ENCODE measurements around the gene KIAA1755.
A peak's percentile ranks its signal among the peaks of the same experiment; 100 is the strongest.

Gene KIAA1755, protein sequence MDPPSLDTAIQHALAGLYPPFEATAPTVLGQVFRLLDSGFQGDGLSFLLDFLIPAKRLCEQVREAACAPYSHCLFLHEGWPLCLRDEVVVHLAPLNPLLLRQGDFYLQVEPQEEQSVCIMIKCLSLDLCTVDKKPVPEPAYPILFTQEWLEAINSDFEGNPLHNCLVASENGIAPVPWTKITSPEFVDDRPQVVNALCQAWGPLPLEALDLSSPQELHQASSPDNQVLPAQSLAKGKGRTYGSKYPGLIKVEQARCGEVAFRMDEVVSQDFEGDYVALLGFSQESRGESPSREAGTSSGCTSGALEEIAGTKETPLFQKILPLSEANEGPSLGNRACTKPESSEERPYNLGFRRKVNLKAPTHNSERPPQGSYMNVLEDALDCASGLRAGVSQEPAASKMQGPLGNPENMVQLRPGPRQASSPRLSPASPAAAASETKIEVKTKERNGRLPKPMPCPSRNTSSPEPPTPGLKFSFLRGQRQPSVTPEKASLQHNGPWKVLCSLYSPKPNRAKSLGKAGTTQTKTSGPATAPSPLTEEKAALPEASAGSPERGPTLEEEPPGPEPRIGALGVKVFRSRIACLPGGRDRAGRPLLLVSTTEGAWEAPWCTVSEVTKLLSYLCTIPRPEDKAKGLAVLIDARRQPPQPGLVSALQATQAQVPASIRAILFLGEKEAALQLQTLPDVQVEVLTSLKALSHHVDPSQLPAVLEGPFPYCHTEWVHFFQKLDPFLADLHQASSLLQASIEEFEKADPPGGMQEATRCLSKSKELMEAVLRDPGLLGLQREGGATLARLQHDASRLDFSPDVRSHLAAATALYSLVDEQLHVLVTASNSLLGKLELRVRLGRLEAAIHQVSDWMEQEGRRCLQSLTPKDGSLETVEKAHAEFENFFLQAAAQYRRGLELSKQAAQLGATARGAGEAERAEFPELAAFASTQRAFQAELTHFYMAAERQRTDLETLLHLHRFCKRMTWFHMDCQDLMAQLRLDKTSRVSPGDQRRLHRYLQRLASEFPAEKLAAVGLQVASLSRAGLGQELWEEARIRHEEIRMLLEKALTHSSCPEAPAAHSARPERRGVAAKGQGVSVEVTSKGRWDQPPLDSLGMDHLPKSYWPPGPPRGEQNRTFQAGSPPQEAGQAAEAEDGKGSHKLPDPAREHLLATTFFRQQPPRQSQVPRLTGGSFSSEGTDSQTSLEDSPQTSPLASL

DNA sequence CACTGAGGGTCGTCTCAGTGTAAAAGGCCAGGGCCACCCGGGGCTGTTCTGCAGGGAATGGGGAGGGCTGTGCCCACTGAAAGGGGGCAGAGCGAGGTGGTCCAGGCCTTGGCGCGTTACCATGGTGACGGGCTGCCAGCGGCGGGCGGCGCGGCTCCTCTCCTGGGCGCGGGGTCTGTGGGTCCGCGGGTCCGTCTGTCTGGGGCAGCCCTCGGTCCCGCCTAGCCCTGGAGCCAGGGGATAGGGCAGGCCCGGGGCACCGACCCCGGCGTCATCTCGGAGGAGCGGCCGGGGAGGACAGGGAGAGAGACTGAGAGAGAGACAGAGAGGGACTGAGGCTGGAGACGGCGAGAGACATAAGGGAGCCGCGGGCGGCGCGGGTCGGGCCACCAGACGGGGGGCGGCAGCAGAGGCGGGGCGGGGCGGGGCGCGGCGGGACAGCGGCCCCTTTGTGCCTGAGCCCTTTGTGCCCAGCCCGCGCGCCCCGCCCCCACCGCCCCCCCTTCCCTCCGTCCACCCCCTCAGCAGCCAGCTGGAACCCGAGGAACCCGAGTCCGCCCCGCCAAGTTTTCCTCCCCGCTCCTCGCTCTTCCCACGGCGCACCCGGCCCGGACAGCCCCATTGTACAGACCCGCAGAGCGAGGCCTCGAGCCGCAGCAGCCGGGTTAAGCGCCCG is at the start of gene KIAA1755:
Gene KIAA1755, minus strand, starts transcription at position 358 of the 676 bp plus-strand sequence. Its CDS starts 235 bp downstream, at position 123.
- no peak for DNase-seq

DNA sequence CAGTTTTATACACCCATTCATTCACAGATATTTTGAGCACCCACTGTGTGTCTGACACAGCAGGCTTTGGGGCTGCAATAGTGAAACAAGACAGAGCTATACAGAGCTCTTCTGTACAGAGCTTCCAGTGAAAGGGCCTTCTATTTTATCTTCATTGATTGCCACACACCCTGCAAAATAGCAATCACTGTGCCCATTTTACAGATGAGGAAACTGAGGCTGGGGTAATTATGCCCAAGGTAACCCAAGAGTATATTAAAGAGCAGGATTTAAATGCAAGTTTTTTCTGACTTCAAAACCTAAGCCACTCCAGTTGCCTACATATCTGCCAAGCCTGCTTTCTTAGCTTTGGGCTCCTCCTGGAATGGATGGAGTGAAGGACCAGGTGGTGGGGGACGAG is 47.9 kb upstream of the KIAA1755 start:
- DNase-seq: no peak

DNA sequence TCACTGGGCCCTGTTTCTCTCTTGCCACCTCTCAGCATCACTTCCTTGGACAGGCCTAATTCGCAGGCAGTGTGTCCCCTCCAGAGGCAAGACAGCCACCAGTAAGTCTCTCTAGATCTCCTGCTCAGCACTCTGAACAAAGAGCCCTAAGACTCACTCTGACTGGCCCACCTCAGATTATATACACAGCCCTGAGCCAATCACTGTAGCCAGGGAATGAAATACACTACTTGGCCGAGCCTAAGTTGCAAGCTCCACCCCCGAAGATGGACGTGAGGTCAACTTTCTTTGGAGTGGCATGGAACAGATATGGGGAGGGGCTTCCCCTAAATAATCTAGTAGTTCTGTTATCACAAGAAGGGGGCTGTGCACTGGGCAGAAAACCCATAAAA is 47.5 kb upstream of the KIAA1755 start:
- no peak for DNase-seq

DNA sequence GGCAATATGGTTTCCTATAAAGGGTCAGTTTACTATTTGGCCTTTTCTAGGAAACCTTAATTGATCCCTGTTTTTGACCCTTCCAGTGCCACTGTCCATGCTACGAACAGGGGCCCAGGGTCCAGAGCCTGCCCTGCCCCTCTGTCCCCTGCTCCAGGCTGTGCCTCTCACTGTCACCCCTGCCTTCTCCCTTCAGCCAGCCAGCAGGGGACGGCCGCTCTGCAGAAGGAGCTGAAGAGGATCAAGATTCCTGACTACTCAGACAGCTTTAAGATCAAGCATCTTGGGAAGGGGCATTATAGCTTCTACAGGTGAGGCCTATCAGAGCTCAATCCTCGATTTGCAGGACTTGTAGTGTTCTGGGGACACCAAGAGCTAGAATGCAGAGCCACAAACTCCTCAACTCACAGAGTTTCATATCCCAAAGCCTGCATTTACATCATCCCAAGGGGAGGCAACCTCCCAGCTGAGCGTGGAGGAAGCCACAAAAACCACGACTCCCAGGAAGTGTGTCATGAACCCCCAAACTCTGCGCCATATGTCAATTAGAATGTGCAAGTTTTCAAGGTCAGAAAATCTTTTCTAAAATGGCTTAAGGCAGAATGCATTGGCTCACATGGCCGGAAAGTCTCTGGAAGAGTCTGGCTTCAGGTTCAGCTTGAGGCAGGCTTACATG is 47.0 kb upstream of the KIAA1755 start:
- no peak for DNase-seq

DNA sequence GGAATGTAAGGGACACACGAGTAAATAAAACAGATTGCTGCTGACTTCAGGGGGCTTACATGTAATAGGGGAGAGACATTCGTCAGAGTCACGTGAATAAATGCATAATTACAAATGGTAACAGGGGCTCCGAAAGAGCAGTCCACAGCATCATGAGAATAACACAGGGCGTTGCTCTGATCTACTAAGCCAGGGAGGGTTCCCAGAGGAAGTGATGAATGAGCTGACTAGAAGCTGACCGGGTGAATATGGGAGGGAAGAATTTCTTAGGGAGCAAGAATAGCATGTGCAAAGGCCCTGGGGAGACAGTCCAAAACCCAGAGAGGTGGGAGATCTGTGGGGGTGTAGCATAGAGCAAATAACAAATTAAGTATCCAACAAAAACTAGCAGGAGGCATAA is 45.8 kb upstream of the KIAA1755 start:
- DNase-seq: no peak

DNA sequence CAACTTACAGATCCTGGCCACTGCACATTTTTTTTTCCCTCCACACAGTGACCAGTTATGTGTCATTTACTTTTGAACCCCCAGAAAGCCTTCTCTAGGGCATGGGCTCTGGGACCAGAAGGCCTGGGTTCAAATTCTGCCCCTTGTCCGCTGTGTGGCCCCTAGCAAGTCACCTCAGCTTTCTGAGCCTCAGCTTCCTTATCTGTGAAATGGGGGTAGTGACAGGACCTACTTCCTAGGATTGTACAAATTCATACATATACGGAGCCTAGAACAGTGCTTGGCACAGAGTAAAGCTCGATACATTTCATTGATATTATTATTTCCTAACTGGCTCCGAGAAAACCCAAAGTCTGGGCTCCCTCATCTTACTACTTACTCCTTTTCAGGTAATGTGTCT is 45.0 kb upstream of the KIAA1755 start:
- no peak for DNase-seq

DNA sequence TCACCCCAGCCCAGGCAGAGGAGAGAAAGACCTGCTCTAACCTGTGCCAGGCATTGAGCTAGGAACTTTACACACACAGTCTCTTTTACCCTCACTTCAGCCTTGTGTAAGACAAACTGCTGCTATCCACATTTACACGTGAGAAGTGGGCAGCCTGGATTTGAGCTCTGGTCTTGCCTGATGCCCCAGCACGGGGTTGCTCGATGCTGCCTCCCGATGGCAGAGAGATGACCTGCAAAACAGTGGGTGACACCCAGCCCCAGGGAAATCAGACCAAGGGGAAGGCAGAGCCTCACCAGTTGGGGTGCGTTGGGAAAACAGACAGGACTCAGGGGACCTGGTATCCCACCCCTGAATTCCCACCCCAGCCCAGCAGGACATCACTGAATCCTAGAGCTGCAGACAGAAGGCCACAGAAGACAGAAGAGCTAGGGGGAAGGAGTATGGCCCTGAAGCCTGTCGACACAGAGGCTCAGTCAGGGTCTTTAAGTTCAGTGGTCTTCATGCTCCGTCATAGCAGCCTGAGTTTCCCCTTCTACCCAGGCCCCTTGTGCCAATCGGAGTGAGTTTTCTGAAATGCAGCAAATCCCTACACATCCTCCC is 44.4 kb upstream of the KIAA1755 start:
- peak; percentile 52 for DNase-seq

DNA sequence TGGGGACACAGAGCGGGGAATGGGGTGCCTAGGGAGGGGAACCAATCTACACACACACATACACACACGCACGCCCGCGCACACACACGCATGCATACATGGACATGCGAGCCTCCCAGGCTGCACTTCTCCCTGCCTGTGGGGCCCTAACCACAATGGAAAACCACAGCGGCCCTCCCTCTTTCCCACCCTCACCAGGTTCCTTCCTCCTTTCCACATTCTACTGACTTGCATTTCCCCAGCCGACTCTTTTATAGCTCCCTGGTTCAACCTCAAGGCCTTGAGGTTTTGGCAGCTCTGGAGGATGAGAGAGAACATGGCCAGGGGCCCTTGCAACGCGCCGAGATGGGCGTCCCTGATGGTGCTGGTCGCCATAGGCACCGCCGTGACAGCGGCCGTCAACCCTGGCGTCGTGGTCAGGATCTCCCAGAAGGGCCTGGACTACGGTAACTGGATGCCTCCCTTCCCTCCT is 43.4 kb upstream of the KIAA1755 start, which contains the start of gene BPI:
Gene BPI, plus strand, starts transcription at position 249 of the 472 bp plus-strand sequence. Its CDS starts 68 bp downstream, at position 317.
- no peak for DNase-seq

DNA sequence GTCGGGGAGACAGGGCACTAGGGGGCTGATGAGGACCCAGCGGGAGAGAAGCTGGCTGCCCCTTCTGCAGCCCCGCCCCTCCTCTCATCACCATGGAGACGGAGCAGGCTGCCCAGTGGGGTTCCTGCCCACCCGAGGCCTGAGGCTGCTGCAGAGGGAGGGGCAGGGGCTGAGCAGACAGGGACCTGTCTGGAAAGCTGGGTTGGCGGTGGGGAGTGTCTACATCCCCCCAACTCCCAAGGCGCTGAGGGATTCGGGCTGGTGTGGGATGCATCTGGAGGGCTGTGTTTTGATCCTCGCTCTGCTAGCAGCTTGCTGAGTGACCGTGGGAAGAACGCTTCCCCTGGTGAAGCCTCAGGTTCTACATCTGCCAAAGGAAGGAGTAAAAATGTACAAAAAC is 42.3 kb upstream of the KIAA1755 start:
- no peak for DNase-seq

DNA sequence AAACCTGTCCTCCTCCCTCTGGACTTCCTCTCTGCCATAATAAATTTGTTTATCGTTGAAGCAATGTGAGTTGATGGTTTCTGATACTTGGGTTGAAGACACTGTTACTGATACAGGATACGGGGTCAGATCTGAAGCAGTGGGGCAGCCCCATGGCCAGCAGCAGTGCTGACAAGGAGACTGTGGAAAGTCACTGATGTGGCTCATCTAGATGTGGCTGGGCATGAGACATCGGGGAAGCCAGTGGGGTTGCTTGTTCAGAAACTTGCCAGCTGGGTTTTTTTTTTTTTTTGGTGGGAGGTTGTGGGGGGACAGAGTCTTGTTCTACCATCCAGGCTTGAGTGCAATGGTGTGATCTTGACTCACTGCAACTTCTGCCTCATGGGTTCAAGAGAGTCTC is 40.8 kb upstream of the KIAA1755 start:
- DNase-seq: no peak

DNA sequence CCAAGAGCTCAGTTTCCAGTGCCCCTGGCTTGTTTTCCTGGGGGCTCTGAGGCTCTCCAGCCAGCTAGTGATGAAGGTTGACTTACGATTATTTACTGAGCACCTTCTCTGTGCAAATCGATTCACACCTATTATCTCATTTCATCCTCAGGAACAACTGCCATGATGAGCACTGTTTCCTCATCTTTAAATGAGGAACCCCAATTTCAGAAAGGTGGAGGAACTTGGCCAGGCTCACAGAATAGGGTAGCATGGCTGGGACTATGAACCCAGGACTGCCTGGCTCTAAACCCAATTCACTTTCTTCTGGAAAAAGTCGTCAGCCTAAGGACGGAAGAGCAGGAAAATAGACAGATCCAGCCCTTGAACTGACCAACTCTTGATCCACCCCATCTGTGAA is 39.9 kb upstream of the KIAA1755 start:
- DNase-seq: no peak

DNA sequence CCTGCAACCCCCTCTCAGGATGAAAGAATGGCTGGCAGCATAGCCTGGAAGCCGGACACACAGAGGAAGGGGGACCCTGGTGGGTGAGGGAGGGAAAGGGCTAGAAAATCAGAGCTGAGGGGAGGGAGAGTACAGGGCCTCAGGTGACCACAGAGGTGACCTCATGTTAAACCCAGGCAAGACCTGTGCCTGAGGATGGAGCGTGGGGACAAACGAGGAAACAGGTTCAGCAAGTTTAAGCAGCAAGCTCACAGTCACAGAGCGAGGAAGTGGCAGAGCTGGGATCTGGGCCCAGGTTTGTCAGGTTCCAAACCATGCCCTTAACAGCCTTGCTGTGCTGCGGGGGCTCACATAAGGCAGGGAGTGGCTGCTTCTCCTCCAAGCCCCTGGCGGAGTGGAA is 39.4 kb upstream of the KIAA1755 start:
- DNase-seq: peak; percentile 79

DNA sequence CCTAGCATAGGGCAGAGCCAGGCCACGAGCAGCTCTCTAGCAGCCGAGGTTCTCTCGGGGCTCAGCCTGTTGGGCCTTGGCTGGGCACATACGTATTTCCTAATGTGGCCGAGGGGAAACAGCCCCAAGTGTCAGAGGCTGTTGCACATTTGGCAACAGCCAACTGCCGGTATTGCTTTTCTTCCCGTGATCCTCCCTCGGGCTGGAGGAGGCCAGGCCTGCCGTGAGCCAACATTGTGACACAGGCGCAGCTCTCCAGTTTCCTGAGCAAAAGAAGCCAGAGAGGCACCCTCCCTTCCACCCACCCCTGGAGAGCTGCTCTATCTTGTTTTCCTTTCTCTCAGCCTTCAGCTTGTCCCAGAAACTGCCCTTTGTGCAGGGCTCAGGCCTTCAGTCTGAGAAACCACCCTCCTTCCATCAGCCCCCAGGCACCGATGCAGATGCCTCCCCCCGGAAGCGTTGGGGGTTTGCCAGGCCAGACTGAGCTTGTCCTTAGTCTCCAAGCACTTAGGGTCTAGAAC is 38.3 kb upstream of the KIAA1755 start:
- DNase-seq: no peak

DNA sequence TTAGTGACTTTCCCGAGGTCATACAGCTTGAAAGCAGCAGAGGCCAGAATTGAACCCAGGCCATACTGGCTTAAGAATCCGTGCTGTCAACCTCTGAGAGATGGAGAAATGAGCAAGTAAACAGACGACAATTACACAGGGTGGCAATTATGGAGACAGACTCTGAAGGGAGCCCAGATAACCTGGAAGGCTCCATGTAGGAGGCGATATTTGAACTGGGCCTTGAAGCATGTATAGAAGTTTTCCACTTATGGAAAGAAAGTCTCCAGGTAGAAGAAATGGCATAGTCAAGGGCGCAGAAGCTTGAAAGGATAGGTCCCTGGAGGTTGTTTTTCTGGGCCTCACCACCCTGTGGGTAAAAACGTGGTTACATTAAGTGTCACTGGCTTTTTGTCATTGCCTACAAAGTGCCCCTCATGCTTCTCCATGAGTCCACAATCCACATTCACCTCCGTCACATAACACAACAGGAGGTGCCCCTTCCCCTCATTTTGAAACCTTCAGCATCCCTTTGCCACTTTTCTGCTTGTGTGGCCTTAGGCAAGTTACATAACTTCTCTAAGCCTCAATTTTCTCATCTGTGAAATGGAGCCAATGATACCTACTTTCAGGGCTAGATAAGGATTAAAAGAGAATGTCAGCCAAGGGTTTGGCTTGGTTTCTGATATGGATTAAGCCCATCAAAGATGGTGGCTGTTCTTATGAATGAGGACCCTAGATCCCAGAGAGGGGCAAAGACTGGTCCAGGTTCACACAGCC is 37.6 kb upstream of the KIAA1755 start:
- no peak for DNase-seq

DNA sequence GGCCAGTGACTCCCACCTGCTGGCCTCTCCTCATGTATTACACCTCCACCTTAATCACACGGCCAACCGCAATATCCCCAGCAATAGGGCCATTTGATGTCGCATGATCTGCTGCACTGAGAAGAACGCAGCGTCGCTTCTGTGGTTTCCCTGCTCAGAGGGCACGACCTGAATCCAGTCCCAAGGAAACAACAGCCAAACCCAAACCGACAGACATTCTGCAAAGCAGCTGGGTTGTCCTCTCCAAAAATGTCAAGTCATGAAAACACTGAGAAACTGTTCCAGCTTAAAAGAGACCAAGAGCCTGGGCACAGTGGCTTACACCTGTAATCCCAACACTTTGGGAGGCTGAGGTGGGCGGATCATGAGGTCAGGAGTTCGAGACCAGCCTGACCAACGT is 35.9 kb upstream of the KIAA1755 start:
- DNase-seq: no peak

DNA sequence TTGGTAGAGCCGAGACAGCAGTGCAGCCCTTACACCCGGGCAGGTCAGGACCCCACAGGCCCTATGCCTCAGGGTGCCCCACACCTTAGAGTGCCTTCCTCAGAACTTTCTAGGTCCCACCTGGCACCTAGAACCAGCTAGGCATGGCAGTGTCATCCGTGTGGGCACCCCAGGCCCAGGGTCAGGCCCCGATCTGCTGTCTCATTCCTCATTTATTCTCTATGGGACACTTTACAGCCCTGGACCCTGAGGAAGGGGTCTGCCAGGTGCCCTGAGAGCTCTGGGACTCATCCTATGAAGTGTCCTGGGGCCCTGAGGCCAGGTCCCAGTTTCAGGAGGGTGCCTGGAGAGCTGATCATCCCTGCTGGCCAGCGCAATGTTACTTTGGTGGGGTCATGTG is 35.3 kb upstream of the KIAA1755 start:
- no peak for DNase-seq

DNA sequence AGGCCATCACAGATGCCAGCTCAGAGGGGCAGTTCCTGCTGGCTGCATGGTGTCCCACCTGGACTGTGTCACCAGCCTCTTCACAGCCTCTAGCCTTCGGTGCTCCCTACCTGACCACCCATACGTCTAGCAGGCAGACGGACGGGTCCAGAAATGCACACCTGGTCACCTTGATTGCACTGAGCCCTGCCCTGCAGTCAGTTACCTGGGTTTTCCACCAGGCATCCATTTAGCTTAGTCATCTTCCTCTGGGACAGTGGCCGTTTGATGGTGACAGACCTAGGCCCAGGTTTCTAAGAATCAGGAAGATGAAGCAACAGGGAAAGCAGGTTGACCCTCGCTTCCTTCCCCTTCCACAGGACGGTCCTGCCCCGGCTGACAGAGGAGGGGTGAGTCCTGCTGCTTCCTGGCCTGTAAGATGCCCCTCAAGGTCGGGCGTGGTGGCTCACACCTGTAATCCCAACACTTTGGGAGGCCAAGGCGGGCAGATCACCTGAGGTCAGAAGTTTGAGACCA is 33.6 kb upstream of the KIAA1755 start:
- DNase-seq: no peak

DNA sequence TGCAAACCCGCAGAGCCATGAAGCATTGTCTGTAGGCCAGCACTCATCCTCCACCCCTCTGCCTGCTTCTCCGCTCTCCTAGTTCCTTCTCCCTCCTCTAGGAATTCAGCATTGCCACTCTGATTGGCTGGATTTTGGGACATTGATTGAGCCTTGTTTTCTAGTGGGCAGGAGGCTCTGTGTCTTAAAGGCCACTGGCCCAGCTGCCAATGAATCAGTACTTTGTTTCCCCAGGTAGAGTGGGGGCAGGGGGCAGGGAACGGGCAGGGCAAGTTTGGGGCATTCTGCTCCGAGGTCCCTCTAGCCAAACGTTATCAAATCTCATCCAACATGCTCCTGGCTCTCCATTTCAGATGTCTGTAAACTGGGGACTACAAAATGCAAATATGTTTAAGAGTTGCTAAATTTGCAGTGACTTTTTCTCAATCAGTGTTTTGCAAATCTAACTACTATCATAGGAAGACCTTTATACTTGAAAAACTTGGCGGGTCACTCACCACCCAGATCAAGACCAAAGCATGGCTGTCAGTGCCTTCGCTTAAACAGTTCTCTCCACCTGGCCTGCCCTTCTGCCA is 33.0 kb upstream of the KIAA1755 start:
- no peak for DNase-seq

DNA sequence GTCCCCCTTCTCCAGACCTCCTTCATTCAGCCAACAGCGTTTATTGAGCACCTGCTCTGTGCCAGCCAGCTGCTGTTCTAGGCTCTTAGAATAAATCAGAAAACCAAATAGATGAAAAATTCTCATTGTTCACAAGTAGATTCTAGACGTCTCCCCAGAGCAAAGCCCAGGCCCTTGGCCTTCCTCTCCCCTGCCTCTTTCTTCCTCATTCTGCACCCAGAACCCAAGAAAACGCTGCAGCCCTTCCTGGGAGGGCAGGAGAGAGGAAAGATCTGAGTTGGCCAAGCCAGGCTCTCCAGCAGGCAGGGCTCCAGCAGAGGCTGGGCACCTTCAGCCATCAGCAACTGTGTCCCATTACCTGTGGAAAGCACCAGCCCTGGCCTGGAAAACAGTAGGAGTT is 31.4 kb upstream of the KIAA1755 start:
- no peak for DNase-seq

Data from DMS53 (cell line).